Omental fat pad (tissue), 4 donors: ENCODE data around the gene RPS18. TPM values are rescaled to one million over a fixed set of nuclear protein-coding genes. Genes with fewer than 3 reads are reported as not detected.

Experiments used
- ATAC-seq: fragments of 150-250 bp; one replicate; pipeline ENCODE4 v1.9.1; 2016; ENCODE audit warnings: mild to moderate bottlenecking, moderate library complexity; ENCODE audit not compliant: low FRiP score
- DNase-seq: peaks from one replicate; pipeline ENCODE4 v3.0.0-alpha.2; 2019; ENCODE audit warnings: low spot score
- CTCF ChIP-seq, 3 donors: fragments of 450-650 bp; IDR thresholded peaks; one replicate each; pipeline ENCODE4 v1.5.1; 2016 to 2017; ENCODE audit warnings: antibody characterized with exemption in 3 of 3, mild to moderate bottlenecking in 3 of 3, moderate library complexity in 2 of 3
- total RNA-seq, 4 donors: library from RNA; depleted of rRNA; stranded (reverse); fragments of >200 nt; gene quantifications; one replicate each; pipeline ENCODE4 v1.1.0, GENCODE V29; 2016

RPS18 gene
- total RNA-seq, 4 donors from 2014 or later = 2,708 to 4,129 (median 3,024) TPM

- no peak for TF ChIP-seq CTCF (IDR thresholded peaks at IDR 0.05)
- DNase-seq (no peak), ATAC-seq (peak; percentile 33)
Measured at GRCh38 chr6:33298773-33299236, 26.9 kb downstream of the RPS18 start, which contains the start of gene RGL2. TSS of gene RGL2 (minus strand) at chr6:33298942. CDS start at chr6:33298610, 332 bp downstream.

- DNase-seq (peak; percentile 72), ATAC-seq (peak; percentile 69)
- TF ChIP-seq CTCF (IDR thresholded peaks at IDR 0.05) = peak in 1 of 3 donors; percentile 46
Measured at GRCh38 chr6:33299237-33299944, 27.5 kb downstream of the RPS18 start.

DNA sequence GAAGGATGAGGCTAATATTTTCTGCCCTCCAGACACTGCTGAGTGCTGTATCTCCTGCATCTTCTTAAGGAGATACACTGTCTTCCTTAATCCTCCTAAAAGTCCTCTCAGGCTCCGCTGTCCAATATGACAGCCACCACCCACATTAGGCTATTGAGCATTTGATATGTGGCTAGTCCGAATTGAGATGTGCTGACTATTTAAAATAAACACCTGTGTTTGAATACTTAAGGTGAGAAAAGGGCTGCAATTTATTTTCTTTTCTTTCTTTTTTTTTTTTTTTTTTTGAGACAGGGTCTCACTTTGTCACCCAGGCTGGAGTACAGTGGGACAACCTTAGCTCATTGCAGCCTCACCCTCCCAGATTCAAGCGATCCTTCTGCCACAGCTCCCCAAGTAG lies 30.0 kb downstream of the RPS18 start:
- TF ChIP-seq CTCF (IDR thresholded peaks at IDR 0.05) = no peak
- ATAC-seq = no peak

GRCh38 chr6:33304216-33304615 lies 32.3 kb downstream of the RPS18 start:
- ATAC-seq (no peak), DNase-seq (no peak)
- TF ChIP-seq CTCF (IDR thresholded peaks at IDR 0.05) = no peak

More for the DNA sequence above, 30.0 kb downstream of the RPS18 start:
- no peak for DNase-seq

GRCh38 chr6:33305052-33305451 lies 33.2 kb downstream of the RPS18 start:
- no peak for TF ChIP-seq CTCF (IDR thresholded peaks at IDR 0.05)
- ATAC-seq = no peak
- no peak for DNase-seq

DNA sequence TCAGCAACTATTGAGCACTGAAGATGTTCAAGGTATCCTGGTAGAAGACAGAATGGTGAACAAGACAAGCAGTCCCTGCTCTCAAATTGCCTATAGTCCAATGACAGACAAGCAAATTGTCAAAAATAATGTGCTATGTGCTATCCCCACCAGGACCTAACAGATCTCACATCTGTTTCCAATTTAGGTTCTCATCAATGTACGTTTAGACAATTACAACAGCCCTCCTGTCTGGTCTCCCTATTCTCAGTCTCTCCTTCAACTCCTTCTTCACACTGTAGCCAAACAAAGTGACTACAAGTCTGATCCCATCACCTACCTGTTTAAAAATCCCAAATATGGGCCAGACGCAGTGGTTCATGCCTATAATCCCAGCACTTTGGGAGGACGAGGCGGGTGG lies 34.5 kb downstream of the RPS18 start:
- no peak for ATAC-seq
- DNase-seq = no peak
- no peak for TF ChIP-seq CTCF (IDR thresholded peaks at IDR 0.05)
